ENCODE measurements around the gene UNC119.
"Not testable (repeated sequence)": the region's sequence is repeated elsewhere in the genome, so short reads cannot be mapped to it uniquely, and the experiment has no call there.

UNC119 gene

GRCh38 chr17:28552176-28552999 is at the start of gene UNC119:
UNC119 (minus strand) TSS chr17:28552624; CDS start chr17:28552557, 67 bp downstream.
- DNase-seq (ENCODE audit: low spot score) = peak; percentile 91

DNA sequence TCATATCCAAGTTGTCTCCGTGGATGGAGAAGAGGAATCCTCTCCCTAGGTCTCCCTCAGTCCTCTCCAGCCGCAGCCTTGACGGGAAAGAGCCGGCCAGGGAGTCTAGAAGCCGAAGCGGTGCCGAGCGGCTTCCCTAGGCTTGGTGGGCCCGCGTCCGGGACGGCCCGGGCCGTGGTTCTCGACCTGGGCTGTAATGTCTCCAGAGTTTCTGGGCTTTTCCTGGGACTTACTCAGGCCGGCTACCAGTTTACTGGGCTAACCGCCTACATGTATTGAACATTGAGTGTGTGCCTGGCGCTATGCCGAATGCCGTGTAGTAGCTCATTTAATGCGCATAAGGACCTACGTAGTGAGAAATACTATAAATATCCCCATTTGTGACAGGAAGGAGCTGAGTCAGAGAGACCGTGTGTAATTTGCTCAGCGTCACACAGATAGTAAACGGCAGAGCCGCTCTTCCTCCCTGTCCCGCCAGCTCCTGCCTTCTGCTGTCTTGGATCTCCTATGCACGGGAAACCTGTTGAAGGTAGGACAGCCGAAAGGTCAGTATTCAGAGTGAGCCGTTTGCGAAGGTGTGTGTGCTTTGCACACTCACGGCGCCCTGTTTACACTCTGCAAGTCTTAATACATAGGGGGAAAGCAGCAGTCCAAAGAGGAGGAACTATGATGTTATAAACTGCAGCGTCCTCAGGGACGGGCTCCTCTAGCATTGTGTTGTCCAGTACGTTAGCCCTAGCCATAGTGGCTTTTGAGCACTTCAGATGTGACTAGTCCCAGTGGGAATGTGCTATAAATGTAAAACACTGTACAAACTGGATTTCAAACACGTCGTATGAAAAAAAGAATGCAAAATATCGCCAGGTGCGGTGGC is 47.1 kb upstream of the UNC119 start:
- DNase-seq (ENCODE audit: low spot score) = peak; percentile 56

- peak; percentile 93 for DNase-seq (ENCODE audit: low spot score)
Observed at GRCh38 chr17:28598799-28599310, 46.4 kb upstream of the UNC119 start, which contains the start of gene SPAG5. SPAG5 (minus strand) TSS chr17:28599025; CDS start chr17:28598946, 79 bp downstream.

DNA sequence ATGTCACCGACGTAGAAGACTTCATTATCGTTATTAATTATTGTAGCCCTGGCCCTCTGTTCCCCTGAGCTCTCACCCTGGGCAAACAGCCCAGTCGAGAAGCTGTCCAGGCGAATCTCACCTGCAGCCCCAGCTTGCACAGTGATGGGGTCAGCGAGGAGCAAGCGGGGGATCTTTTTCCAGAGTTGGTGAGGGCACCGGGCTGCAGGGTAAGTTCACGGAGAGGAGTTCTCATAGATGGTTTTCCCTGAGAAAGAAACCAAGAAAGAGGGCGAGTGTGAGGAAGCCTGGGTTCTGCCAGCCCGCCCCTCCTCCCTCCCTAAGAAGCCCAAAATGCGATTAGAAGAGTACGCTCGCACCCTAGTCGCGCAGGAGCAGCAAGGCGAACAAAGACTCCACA is 46.0 kb upstream of the UNC119 start:
- DNase-seq (ENCODE audit: low spot score) = no peak

DNA sequence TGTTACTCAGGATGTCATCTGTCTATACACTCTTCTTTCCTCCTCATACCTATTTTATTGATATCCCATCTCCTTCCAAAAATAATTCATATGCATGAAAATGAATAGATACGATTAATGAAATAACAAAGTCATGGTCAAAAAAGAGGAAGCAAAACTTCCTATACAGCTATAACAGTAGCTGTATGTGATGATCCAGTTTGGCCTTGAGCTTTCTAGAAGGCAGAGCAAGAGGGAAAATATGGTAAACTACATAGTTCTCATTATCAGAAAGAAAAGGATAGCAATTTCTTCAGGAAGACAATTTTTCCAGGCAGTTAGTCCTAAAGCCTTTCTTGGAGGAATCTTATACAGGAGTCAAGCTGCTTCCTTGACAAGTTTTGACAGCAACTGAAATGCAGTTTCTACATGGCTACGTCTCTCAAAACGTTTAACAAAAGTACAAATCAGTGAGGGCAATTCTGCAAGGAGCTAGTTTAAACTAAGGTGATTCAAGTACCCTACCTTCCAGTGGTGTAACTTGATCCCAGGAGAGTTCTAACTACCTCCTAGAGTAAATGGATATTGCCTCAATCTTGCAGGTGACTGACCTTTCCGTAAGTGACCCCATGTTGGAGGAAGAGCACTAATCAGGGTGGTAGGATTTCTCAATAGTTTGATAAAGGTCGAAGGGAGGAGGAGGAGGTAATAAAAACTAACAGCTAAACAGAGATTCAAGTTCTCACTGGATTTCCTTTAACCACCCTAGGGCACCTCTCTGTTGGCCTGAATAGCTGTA is 45.4 kb upstream of the UNC119 start:
- peak; percentile 57 for DNase-seq (ENCODE audit: low spot score)

- DNase-seq (ENCODE audit: low spot score) = no peak
Observed at GRCh38 chr17:28592260-28592659, 39.8 kb upstream of the UNC119 start.

DNA sequence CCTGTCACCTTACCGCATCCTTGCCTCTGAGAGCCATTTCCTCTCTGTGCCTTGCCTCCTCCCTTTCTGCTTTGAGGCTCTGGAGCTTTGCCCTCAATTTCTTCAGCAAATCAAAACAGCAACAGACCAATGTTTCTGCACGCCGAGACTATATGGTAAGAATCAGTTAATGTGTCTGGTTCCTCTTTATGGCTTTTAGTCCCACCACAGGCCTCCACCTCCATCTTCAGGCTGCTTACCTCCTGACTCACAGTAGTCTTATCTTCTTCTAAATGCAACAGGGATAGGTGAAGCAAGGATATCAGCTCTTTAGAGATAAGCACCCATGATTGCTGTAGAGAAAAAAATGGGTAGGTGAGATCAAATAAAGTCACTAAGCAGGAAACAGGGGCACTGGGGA is 33.4 kb upstream of the UNC119 start:
- DNase-seq (ENCODE audit: low spot score) = no peak

- DNase-seq (ENCODE audit: low spot score) = no peak
Observed at GRCh38 chr17:28584434-28584833, 32.0 kb upstream of the UNC119 start.

- no peak for DNase-seq (ENCODE audit: low spot score)
Observed at GRCh38 chr17:28582513-28582912, 30.1 kb upstream of the UNC119 start.

DNA sequence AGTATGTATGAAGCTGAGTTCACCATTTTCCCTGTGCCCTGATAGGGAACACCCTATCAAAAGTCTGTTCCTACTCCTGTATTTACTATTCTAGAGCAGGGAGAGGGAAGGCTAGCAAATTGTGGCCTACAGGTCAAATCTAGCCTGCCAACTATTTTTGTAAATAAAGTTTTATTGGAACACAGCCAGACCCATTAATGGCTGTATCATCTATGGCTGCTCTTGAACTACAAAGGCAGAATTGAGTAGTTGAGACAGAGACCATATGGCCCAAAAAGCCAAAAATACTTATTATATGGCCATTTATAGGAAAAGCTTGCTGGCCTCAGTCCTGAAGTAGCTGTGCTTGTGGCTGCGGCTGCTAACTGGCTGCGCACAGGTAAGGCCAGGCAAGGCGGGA is 28.5 kb upstream of the UNC119 start:
- no peak for DNase-seq (ENCODE audit: low spot score)

DNA sequence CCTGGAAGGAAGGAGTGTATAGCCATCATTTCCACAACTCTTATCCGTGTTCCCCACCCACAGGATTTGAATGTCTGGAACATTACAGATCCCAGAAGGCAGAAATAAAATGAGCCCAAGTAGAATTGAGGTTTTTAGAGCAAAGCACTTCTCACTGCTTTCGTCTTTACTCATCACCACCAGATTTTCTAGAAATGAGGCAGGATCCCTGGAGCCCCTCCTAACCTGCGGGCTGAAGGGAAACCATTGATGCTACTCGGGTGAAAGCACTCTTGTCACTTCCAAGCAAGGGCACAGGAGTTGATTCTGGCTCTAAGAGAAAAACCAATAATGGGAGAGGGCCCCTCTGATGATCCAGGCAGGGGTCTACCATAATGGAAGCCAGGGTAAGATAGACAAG is 27.1 kb upstream of the UNC119 start:
- no peak for DNase-seq (ENCODE audit: low spot score)

- no peak for DNase-seq (ENCODE audit: low spot score)
Observed at GRCh38 chr17:28578246-28579195, 26.1 kb upstream of the UNC119 start.

DNA sequence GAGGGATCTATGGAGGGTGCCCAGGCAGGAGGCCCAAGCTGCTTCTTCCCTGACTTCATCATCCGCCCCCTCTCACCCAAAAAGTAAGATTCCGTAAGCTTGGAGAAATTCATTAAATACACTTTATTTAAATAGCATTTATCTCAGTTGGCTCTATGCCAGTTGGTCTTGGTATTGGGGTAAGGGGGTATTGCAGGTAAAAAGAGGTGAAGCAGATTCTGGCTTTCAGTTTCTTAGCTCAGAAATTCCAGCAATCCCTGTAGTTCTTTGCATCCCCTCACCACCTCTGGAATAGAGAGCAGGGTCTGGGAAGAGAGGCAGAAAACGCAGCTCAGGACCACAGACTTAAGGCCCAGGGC is 25.0 kb upstream of the UNC119 start:
- no peak for DNase-seq (ENCODE audit: low spot score)

DNA sequence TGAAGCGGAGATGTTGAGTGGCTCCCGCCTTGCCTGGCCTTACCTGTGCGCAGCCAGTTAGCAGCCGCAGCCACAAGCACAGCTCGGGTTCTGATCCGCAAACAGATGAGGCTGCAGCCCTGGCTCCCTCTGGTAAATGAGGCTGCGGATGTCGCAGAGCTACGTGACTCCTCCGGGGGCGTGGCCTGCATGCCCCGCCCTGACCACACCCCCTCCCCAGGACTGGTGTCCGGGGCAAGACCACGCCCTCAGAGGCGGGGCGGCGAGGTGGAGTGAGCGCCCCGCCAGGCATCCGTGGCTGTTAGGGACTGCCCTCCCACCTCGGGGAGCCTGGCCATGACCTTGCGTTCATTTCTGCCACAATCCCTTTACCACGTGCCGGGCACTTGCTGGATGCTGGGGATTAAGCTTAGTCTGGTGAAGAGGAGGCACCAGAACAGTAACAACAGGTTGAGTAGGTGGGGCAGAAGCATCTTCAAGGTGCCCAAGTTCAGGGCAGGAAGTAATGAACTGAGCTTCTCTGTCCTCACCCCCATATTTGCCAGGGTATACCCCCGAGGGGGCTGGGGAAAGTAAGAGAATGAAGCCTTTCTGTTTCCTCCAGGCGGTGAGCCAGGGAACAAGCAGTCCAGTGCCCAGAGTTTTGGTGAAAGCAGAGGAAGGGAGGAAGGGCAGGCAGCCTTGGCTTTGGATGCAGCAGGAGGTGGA is 24.5 kb upstream of the UNC119 start, which contains the start of gene ALDOC:
Gene ALDOC (minus strand): TSS at position 138 of the 708 bp plus-strand sequence. CDS start 1,363 bp downstream, outside the sequence.
- DNase-seq (ENCODE audit: low spot score) = peak; percentile 97

DNA sequence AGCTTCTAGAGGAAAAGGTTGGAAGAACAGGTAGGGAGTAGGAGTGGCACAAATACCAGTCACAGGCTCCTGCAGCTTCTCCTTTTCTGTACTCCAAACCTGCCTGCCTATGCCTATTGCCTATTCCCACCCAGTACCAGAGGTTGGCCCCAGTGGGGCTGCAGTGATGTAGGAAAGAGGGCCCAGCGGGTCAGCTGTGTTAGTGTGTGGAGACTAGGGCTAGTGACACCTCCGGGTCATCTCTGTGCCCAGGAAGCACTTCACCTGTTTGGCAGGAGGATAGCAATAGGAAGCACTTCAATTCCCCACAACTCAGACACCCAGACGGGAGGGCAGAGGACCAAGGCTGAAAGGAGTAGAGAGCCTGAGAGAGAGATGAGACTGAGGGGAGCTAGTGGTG is 23.6 kb upstream of the UNC119 start:
- DNase-seq (ENCODE audit: low spot score) = not testable (repeated sequence)

DNA sequence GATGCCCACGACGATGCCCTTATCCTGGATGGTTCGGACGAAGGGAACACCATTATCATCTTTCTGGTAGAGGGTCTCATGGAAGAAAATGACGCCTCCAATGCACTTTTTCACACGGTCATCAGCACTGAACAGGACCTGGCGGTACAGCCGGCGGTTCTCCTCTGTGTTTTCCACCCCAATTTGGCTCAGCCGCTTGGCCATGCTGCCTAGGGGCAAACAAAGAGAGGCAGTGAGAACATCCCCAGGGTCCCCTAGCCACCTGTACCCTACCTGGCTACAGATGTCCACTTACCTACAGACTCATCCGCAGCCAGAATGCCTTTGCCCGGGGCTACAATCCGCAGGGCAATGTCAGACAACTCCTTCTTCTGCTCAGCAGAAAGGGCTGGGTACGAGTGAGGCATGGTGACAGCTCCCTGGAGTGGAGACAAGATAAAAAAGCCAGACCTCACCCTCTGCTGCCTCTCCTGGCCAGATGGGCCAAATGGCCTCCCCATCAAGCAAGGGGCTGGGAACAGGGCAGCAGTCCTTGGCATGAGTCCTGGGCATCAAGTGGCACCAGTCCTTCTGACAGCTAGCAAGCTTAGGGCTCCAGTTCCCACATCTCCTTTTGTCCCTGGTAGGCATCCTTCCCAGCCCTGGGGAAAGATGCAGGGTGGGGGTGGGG is 22.8 kb upstream of the UNC119 start:
- no peak for DNase-seq (ENCODE audit: low spot score)

DNA sequence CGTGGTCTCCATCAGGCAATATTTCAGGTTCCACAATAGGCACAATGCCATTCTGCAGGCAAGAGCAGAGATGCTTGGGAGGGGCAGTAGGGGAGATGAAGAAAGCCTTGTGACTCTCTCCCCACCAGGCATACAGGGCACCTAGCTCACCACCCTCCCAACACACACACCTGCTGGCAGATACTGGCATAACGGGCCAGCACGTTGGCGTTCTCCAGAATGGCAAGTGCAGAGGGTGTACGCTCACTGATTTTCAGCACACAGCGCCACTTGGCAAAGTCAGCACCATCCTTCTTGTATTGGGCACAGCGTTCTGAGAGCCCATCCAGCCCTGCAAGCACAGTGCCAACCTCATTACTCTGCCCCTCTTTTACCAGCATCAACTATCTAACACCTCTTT is 22.1 kb upstream of the UNC119 start:
- no peak for DNase-seq (ENCODE audit: low spot score)

DNA sequence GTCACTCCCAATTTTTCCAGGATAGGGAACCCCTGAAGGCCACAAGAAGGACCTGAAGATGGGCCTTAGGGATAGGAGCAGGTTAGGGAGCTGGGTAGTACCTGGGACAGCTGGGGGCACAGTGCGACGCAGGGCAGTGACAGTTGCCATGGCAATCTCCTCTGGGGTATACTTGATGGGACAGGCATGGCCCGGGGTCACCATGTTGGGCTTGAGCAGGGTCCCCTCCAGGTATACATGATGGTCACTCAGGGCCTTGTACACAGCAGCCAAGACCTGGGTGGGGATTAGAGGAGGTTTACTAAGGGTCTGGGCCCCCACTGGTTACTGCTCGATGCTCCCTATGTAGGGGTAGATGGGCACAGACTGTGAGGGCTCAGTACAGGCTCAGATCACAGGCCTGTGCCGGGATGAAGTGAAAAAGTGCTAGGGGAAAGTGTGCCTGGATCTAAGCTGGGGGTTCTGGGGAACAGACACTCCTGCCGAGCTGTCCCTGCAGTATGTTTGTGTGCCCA is 21.6 kb upstream of the UNC119 start:
- DNase-seq (ENCODE audit: low spot score) = no peak

DNA sequence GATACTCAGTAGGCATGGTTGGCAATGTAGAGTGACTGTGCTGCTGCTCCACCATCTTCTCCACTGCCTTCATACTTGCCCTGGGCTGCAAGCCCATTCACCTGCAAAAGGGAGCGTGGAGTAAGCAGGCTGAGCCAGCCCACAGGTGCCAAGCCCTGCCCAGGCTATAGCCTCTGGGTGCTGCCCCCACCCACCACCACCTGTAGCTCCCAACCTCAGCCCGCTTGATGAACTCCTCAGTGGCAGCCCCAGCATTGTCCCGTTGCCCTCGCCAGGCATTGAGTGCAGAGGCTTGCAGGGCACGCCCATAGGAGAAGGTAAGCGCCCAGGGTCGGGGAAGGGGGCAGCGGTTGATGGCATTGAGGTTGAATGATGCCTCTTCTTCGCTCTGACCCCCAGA is 21.1 kb upstream of the UNC119 start:
- no peak for DNase-seq (ENCODE audit: low spot score)

Measured in HuH-7 (cell line).